Retinal pigment epithelial cell (primary cell): ENCODE data around the gene CPM.

Source experiments
- DNase-seq: peaks from one replicate; pipeline ENCODE4 v3.0.0-alpha.2; 2010; ENCODE audit warnings: low read depth
- H3K4me3 ChIP-seq: 2 replicates; pipeline ENCODE4 v1.5.1; 2011; ENCODE audit warnings: mild to moderate bottlenecking, low read length, control low read depth, moderate library complexity
- TF ChIP-seq, protein P1 (sequence below): conservative IDR thresholded peaks from 2 replicates; pipeline ENCODE4 v1.5.1; 2011; ENCODE audit warnings: low read depth, low read length, control low read depth, inconsistent platforms

Gene CPM

GRCh38 chr12:68880660-68881325, 52.2 kb downstream of the CPM start:
- TF ChIP-seq, protein P1, sequence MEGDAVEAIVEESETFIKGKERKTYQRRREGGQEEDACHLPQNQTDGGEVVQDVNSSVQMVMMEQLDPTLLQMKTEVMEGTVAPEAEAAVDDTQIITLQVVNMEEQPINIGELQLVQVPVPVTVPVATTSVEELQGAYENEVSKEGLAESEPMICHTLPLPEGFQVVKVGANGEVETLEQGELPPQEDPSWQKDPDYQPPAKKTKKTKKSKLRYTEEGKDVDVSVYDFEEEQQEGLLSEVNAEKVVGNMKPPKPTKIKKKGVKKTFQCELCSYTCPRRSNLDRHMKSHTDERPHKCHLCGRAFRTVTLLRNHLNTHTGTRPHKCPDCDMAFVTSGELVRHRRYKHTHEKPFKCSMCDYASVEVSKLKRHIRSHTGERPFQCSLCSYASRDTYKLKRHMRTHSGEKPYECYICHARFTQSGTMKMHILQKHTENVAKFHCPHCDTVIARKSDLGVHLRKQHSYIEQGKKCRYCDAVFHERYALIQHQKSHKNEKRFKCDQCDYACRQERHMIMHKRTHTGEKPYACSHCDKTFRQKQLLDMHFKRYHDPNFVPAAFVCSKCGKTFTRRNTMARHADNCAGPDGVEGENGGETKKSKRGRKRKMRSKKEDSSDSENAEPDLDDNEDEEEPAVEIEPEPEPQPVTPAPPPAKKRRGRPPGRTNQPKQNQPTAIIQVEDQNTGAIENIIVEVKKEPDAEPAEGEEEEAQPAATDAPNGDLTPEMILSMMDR, result no peak
- DNase-seq, result no peak
- H3K4me3 ChIP-seq, result no peak overlapping the region

- DNase-seq, result no peak
- H3K4me3 ChIP-seq, result no peak overlapping the region
- TF ChIP-seq, protein P1, result no peak
Observed at GRCh38 chr12:68878846-68879245, 54.1 kb downstream of the CPM start.

- no peak overlapping the region for H3K4me3 ChIP-seq
- TF ChIP-seq, protein P1, result no peak
- DNase-seq, result no peak
Observed at GRCh38 chr12:68878283-68878682, 54.7 kb downstream of the CPM start.

DNA sequence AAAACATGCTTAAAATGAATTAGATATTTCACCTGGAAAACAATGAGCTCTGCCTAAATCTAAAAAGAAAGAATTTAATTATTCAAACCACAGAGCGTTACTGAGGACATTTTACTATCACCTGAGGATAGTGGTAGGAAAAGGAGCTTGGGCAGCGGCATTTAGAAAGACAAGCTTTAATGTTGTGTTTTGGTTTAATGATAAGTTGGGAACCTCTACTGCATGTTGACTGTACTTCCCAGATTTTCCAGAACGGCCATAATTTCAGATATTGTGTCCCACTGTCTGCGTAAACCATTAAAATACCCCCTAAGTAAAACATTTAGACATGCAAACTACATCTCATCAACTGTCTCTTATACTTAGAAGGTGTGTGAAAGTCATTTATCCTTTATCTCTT, 55.4 kb downstream of the CPM start:
- no peak overlapping the region for H3K4me3 ChIP-seq
- no peak for DNase-seq
- TF ChIP-seq, protein P1, result no peak

DNA sequence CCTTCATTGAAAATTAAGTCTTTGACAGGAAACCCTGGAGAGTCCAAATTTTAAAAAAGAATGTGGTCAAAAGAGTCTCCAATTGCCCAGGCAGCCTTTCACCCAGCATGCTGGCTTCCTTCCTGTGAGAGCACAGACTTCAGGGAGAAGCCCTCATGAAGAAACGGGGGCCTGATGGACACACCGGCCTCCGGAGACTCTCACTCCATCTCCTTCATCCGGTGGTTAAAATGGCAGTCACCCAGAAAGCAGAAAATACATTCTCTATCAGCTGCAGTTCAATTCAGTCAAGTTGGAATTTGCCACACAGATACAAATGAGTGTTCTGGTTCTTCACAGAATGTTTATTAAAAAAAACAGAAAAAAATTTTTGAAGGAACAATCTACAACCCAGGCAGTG, 56.5 kb downstream of the CPM start:
- no peak for DNase-seq
- TF ChIP-seq, protein P1, result no peak
- H3K4me3 ChIP-seq, result no peak overlapping the region

DNA sequence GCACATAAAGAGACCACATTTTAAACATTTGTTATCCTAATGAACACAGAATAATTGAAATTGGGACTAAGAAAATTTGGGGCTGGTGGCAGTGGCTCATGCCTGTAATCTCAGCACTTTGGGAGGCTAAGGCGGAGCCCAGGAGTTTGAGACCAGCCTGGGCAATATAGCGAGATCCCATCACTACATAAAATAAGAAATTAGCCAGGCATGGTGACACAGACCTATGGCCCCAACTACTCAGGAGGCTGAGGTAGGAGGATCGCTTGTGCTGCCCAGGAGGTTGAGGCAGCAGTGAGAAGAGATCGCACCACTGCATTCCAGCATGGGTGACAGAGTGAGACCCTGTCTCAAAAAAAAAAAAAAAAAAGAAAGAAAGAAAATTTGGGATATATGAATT, 59.7 kb downstream of the CPM start:
- TF ChIP-seq, protein P1, result no peak
- DNase-seq, result no peak

DNA sequence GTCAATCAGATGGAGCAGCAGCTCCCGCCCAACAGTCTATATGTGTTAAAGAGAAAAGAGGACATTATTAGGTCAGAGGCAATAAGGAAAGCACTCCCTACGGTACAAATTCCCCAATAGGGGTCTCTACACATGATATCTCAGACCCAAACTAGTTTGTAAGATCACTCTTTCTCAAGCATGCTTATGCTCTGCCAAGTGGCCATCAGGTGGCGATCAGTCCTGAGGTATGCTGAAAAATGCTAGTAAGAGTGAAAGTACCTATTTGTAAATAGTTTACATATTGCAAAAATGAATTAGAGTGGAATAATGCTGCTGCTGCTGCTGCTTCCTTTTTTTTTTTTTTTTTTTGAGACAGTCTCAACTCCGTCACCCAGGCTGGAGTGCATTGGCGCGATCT, 61.0 kb downstream of the CPM start:
- TF ChIP-seq, protein P1, result peak; percentile 66
- H3K4me3 ChIP-seq, result no peak overlapping the region
- DNase-seq, result peak; percentile 3

More for the DNA sequence above, 59.7 kb downstream of the CPM start:
- no peak overlapping the region for H3K4me3 ChIP-seq
